IPS-15b (cell line): Measurements from ENCODE around the gene ZNRF3.

Experiments used
- H3K27me3 ChIP-seq: one replicate; pipeline ENCODE4 v1.6.1; 2013; ENCODE audit warnings: low read length; ENCODE audit not compliant: control insufficient read depth, insufficient read depth
- H3K36me3 ChIP-seq: one replicate; pipeline ENCODE4 v1.6.1; 2013; ENCODE audit warnings: low read length; ENCODE audit not compliant: control insufficient read depth, insufficient read depth
- H3K4me1 ChIP-seq: one replicate; pipeline ENCODE4 v1.6.1; 2013; ENCODE audit warnings: mild to moderate bottlenecking, low read length; ENCODE audit not compliant: control insufficient read depth, insufficient read depth
- H3K4me3 ChIP-seq: one replicate; pipeline ENCODE4 v1.5.1; 2013; ENCODE audit warnings: low read depth, low read length
- H3K9ac ChIP-seq: one replicate; pipeline ENCODE4 v1.6.1; 2013; ENCODE audit warnings: low read depth, mild to moderate bottlenecking, low read length
- H3K9me3 ChIP-seq: one replicate; pipeline ENCODE4 v1.6.1; 2013; ENCODE audit warnings: mild to moderate bottlenecking, low read length; ENCODE audit not compliant: control insufficient read depth, insufficient read depth

ZNRF3 gene

DNA sequence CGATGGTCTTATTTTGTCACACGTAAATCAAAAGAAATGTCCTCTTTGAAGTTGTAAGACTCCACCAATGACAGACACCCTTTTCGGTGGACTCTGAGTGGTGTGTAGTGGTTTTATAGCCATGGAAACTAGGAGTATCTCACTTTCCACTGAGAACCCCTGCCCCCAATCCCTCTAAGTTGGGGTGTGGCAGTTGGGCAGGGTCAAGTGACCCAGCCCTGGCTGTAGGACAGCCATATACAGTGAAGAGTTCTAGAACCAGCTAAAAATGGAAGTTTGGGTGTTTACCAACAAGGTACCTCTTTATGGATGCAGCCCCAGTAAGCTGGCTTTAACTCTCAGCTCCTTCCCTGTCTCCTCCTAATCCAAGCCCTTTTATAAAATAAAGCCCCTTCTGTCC lies 173.1 kb downstream of the ZNRF3 start:
- H3K4me3 ChIP-seq = no peak overlapping the region
- H3K27me3 ChIP-seq = no peaks in the 10 kb centered on the region
- H3K36me3 ChIP-seq = peaks cover 3% of the 10 kb centered on the region
- H3K9ac ChIP-seq = no peak overlapping the region
- peaks cover 32% of the 10 kb centered on the region for H3K4me1 ChIP-seq
- no peaks in the 10 kb centered on the region for H3K9me3 ChIP-seq

DNA sequence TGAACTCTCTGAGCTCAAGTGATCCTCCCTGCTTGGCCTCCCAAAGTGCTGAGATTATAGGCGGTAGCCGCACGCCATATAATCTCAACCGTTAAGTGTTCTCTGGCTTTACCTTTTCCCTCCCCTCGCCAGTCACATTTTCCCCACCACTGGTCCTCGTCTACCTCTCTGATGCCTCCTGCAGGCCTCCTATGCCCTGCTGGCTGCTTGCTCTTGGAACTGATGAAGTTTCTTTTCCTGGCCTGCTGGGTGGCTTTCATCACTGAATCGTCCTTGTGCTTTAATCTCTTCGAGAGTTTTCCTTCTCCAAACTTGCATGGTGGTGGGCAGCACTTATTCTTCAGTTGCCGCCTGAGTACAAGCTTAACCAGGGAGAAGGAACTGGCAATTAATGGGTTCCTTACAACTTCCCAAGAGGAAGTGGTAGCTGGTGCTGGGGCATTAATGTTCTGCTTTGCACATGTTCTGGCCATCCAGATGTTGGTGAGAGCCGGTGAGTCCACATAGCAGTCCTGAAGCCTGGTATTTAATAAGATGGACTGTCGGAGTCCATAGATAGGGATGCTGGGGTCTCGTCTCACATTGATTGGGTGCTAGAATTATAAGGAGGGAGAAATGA lies 177.0 kb downstream of the ZNRF3 start:
- H3K36me3 ChIP-seq = no peaks in the 10 kb centered on the region
- H3K4me3 ChIP-seq = no peak overlapping the region
- H3K9ac ChIP-seq = no peak overlapping the region
- H3K9me3 ChIP-seq = no peaks in the 10 kb centered on the region
- peaks cover 11% of the 10 kb centered on the region for H3K4me1 ChIP-seq
- no peaks in the 10 kb centered on the region for H3K27me3 ChIP-seq

DNA sequence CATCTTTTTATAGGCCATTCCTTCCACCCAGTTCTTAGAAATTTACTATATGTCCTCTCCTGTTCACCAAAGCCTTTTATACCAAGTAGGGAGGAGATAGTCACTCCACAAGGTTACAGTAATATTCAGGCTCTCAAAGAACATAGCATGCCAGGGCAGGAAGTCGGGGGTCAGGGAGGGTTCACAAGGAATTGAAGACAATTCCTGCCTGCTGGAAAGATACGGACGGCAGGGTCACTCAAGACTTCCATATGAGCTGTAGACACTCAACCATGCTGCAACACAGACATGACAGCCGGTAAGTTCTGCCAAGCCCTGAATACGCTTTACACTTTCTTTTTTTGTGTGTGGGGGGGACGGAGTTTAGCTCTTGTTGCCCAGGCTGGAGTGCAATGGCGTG lies 177.6 kb downstream of the ZNRF3 start:
- Histone ChIP-seq H3K36me3 (no peaks in the 10 kb centered on the region), H3K4me1 (peaks cover 5% of the 10 kb centered on the region), H3K27me3 (no peaks in the 10 kb centered on the region)

DNA sequence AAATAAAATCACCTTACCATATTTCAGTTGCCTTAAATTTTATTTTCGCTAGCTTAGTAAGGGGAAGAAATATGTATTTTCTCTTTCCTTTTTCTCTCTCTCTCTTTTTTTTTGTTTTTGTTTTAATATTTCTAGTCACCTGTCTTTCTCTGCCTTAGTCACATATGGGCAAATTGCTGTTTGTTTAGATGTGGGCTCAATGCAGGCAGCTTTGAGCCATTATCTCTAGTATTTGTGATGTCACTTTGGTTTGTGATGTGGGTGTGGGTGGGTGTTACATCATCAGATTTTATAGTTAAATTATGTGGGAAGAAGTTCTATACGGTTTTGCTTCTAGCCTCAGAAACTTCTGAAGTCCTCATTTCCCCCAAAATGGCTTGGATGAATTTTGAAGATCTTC lies 178.4 kb downstream of the ZNRF3 start, which contains the start of gene C22orf31:
TSS of gene C22orf31 (minus strand) at position 59 of the 400 bp plus-strand sequence. CDS start at position 20, 39 bp downstream.
- no peaks in the 10 kb centered on the region for H3K9me3 ChIP-seq
- no peaks in the 10 kb centered on the region for H3K36me3 ChIP-seq
- H3K9ac ChIP-seq = no peak within 1 kb of the TSS
- H3K4me3 ChIP-seq = no peak within 1 kb of the TSS
- no peaks in the 10 kb centered on the region for H3K27me3 ChIP-seq
- no peaks in the 10 kb centered on the region for H3K4me1 ChIP-seq

More for the DNA sequence above, 177.6 kb downstream of the ZNRF3 start:
- Histone ChIP-seq H3K9ac (no peak overlapping the region), H3K9me3 (no peaks in the 10 kb centered on the region), H3K4me3 (no peak overlapping the region)

DNA sequence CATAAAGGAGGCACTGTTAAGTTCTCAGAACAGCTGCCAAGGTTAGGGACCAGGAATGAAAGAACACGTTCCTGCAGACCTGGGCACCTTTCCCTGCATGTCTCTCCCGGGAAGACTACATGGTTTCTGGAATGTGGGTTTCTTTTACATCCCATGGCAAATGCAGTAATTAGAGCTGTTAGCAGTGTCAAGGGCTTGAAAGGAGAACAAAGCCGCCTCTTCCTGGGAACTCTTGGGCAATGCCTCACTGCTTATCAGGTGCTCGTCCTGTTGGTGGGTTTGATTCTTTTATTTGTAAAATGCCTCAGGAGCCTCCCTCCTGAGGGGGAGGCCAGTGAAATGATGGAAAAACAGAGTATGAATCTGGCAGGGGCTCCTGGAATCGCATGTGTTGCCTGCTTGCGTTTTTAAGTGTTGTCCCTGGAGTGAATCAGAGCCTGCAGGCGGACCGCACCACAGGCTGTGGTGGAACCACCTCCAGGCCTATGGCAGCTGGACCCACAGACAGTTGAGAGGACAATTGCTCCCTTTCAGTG lies 179.0 kb downstream of the ZNRF3 start:
- Histone ChIP-seq H3K4me3 (no peak overlapping the region), H3K9me3 (no peaks in the 10 kb centered on the region), H3K4me1 (no peaks in the 10 kb centered on the region), H3K36me3 (no peaks in the 10 kb centered on the region), H3K27me3 (no peaks in the 10 kb centered on the region), H3K9ac (no peak overlapping the region)

DNA sequence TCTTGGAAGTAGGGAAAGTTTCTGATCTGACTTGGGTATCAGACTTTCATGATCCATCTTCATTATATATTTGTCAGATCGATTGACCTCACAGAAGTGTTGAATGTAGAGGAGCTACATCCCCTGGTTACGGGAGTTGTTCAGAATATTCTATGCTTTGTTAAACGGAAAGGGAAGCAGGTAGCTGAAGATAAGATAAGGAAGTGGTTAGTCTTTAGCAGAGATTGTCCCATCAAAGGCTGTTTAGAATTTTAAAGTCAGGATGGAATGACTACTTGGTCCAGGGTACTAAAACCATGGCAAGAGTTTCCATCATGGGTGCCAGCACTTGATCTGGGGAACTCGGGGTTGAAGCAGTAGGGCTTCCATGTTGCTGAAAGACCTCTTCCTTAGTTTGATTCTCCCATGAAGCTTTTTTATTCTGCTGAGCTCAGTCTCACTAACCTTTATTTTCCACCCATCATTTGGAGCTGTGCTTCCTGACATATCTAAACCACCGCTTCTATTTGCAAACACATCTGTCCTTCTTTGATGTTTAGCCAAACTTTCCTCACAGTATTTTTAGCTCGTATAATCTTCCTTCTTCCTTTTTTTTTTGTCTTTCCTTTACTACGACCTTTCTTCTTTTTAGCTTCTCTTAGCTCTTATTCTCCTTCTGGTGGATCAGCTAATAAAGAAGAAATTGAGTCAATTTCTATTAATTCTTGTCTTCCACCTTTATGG lies 182.3 kb downstream of the ZNRF3 start:
- H3K4me1 ChIP-seq = no peaks in the 10 kb centered on the region
- no peak overlapping the region for H3K9ac ChIP-seq
- H3K9me3 ChIP-seq = no peaks in the 10 kb centered on the region
- no peaks in the 10 kb centered on the region for H3K36me3 ChIP-seq
- H3K4me3 ChIP-seq = no peak overlapping the region
- peaks cover 13% of the 10 kb centered on the region for H3K27me3 ChIP-seq

DNA sequence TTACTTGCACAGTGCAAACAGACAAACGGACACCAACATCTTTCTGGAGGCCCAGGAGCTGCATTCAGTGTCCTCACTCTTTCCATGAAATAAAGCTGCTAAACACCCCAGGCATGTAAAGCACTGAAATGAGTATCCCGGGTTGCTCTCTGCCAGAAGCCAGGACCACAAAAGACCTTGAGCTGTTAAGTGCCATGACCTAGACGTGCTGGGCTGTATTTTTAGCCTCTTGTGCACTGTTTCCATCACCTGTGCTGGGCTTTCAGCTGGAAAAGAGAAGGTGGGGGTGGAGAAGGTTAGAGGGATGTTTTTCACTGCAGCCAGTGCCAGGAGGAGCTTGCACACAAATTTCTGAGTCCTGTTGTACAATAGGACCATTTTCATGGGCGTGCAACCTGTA lies 186.1 kb downstream of the ZNRF3 start:
- peaks cover 38% of the 10 kb centered on the region for H3K27me3 ChIP-seq

DNA sequence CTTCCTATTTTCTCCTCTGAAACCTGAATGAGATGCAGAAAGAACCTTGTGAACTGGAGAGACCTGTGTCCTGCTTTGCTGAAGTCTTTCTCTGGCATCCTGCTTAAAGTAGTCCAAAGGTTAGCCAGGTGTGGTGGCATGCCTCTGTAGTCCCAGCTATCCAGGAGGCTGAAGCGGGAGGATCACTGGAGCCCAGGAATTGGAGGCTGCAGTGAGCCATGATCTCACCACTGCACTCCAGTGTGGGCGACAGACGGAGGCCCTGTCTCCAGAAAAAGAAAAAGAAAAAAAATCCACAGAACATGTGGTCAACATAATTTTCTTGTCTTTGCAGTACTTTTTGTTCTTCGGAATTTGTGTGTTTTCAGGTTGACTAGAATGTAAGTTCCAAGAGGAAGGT lies 187.1 kb downstream of the ZNRF3 start:
- H3K4me1 ChIP-seq = peaks cover 7% of the 10 kb centered on the region
- peaks cover 48% of the 10 kb centered on the region for H3K27me3 ChIP-seq
- H3K4me3 ChIP-seq = no peak overlapping the region
- H3K36me3 ChIP-seq = no peaks in the 10 kb centered on the region
- H3K9me3 ChIP-seq = no peaks in the 10 kb centered on the region
- H3K9ac ChIP-seq = no peak overlapping the region

More for the DNA sequence above, 186.1 kb downstream of the ZNRF3 start:
- H3K4me1 ChIP-seq = peaks cover 6% of the 10 kb centered on the region
- H3K36me3 ChIP-seq = no peaks in the 10 kb centered on the region
- H3K4me3 ChIP-seq = no peak overlapping the region
- no peaks in the 10 kb centered on the region for H3K9me3 ChIP-seq
- H3K9ac ChIP-seq = no peak overlapping the region

DNA sequence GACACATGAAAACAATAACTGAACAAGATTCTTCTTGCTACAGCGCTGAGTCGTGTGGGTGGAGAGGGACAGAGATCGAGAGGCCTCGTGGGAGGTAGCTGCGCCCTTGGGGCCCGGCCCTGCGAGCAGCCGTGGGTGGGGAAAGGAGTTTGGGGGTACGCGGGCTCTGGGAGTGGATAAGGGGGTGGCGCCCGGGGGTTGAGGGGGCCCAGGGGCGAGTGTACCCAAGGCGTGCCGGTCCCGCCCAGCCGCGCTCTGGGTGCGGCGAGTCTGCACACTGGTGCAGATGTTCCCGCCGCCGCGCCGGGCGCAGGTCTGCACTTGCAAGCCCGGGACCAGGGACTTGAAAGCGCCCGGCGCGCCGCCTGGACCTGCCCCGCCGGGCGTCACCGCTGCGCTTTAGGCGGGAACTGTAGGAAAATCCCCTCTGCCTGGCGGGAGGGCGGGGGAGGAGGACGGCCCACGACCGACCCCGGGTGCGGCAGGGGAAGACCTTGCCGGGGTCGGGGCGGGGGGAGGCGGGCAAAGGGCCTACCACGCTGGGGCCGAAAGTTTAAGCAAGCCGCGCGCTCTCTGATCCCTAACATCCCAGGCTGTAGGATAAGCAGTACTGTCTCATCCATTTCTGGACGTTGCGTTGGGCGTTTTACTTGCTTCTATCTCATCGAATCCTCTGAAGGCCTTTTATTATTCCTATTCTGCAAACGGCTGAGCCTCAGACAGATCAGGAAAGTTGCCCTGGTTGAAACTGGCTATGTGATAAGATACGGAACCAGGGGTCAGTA lies 188.1 kb downstream of the ZNRF3 start:
- no peaks in the 10 kb centered on the region for H3K36me3 ChIP-seq
- peaks cover 7% of the 10 kb centered on the region for H3K4me1 ChIP-seq
- H3K27me3 ChIP-seq = peaks cover 49% of the 10 kb centered on the region
- peak overlapping the region; percentile 53 for H3K4me3 ChIP-seq
- H3K9me3 ChIP-seq = no peaks in the 10 kb centered on the region
- no peak overlapping the region for H3K9ac ChIP-seq

DNA sequence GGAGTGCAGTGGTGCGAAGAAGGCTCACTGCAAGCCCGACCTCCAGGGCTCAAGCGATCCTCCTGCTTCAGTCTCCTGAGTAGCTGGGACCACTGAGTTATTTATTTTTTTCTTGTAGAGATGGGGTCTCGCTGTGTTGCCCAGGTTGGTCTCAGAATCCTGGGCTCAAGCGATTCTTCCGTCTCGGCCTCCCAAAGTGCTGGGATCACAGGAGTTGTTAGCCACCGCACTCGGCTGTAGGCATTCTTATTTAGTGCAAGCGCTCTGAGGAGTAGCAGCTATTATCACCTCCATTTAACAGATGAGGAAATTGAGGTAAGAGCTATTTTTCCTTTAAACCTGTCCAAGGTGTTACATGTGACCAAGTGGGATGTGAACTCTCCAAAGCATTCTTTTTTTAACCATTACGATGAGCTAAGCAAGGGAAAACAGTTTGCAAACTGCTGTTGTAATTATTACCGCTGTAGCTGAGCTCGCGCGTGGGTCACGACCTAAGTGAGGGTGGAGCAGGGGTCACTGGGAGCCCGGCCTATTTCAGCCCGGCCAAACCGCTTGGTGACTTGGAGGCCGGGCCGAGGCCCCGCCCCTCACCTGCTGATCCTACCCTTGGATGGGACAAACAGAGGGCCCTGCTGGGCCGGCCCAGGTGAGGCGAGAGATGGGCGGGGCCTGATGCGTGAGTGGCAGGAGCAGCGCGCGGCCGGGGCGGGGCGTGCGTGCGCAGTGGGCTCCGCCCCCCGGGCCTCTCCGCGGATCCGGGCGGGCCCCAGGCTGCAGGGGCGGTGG lies 189.0 kb downstream of the ZNRF3 start:
- Histone ChIP-seq H3K4me1 (peaks cover 7% of the 10 kb centered on the region), H3K36me3 (no peaks in the 10 kb centered on the region), H3K9me3 (no peaks in the 10 kb centered on the region), H3K9ac (no peak overlapping the region), H3K4me3 (peak overlapping the region; percentile 53), H3K27me3 (peaks cover 49% of the 10 kb centered on the region)

DNA sequence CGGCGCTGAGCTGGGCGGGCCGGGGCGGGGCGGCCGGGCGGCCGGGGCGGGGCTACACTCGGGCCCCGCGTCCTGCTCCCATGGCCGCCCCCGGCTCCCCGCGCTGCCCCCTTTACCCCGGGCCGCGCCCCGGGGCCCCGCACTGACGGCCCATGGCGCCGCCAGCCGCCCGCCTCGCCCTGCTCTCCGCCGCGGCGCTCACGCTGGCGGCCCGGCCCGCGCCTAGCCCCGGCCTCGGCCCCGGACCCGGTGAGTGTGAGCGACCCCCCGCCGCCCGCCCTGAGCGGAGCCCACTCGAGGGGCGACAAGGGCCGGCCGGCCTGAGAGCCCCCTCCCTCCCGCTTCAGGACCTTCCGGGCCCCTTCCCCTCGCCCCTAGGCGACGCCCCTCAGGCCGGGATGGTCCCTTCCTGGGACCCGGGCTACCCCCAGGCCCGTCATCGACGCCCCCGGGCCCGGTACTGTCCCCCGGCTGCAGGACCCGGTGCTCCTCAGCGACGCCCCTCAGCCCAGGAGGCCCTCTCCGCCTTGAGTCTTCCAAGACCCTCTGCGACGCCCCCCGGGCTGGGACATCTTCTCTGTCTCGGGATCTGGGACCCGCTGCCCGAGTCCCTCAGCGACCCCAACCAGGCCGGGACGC lies 189.7 kb downstream of the ZNRF3 start, which contains the start of gene KREMEN1:
TSS of gene KREMEN1 (plus strand) at position 57 of the 639 bp plus-strand sequence. CDS start at position 153, 96 bp downstream.
- Histone ChIP-seq H3K9me3 (no peaks in the 10 kb centered on the region), H3K36me3 (no peaks in the 10 kb centered on the region), H3K27me3 (peaks cover 49% of the 10 kb centered on the region), H3K4me1 (peaks cover 7% of the 10 kb centered on the region), H3K9ac (no peak within 1 kb of the TSS), H3K4me3 (peak within 1 kb of the TSS; percentile 70)
